Neural cell (in vitro differentiated cells): ENCODE data around the gene MRNIP. TPM values are rescaled to one million over a fixed set of nuclear protein-coding genes. Genes with fewer than 3 reads are reported as not detected.

Source experiments
- H2AFZ ChIP-seq: fragments of 200-600, 300-800 bp; sonication (generic), shearing (Covaris generic); 2 replicates; pipeline ENCODE4 v1.6.0; 2014; ENCODE audit warnings: low read depth, mild to moderate bottlenecking, antibody characterized with exemption, low read length, moderate library complexity
- H3F3A ChIP-seq: fragments of 200-600 bp; shearing (Covaris generic); 2 replicates; pipeline ENCODE4 v1.6.1; 2016; ENCODE audit warnings: mild to moderate bottlenecking, moderate library complexity, mixed read lengths, antibody characterized with exemption, low read length; ENCODE audit not compliant: insufficient read depth, poor library complexity, severe bottlenecking
- H3K27ac ChIP-seq: fragments of 200-600, 300-800 bp; sonication (generic), shearing (Covaris generic); 2 replicates; pipeline ENCODE4 v1.5.1; 2014; ENCODE audit warnings: mild to moderate bottlenecking, low read length, moderate library complexity
- H3K27me3 ChIP-seq: fragments of 300-800, 200-600 bp; sonication (generic), shearing (Covaris generic); 2 replicates; pipeline ENCODE4 v1.6.0; 2014; ENCODE audit warnings: mild to moderate bottlenecking, low read depth, low read length, moderate library complexity; ENCODE audit not compliant: insufficient read depth
- H3K36me3 ChIP-seq: fragments of 300-800, 200-600 bp; sonication (generic), shearing (Covaris generic); 2 replicates; pipeline ENCODE4 v1.5.1; 2014; ENCODE audit warnings: mild to moderate bottlenecking, antibody characterized with exemption, low read length, moderate library complexity; ENCODE audit not compliant: insufficient read depth
- H3K4me2 ChIP-seq: fragments of 300-800, 200-600 bp; sonication (generic), shearing (Covaris generic); 2 replicates; pipeline ENCODE4 v1.6.0; 2014; ENCODE audit warnings: mild to moderate bottlenecking, low read length
- H3K4me3 ChIP-seq: fragments of 300-800, 200-600 bp; sonication (generic), shearing (Covaris generic); 2 replicates; pipeline ENCODE4 v1.5.1; 2014; ENCODE audit warnings: mild to moderate bottlenecking, low read length, moderate library complexity
- H3K79me2 ChIP-seq: fragments of 200-600 bp; shearing (Covaris generic); replicated peaks from 2 replicates; pipeline ENCODE4 v1.6.0; 2014; ENCODE audit warnings: mild to moderate bottlenecking, low read length, moderate library complexity; ENCODE audit not compliant: insufficient read depth
- H3K9ac ChIP-seq: fragments of 300-800, 200-600 bp; sonication (generic), shearing (Covaris generic); 2 replicates; pipeline ENCODE4 v1.6.1; 2016; ENCODE audit warnings: mild to moderate bottlenecking, low read length, mixed read lengths
- H3K9me2 ChIP-seq: fragments of 200-600 bp; shearing (Covaris generic); 2 replicates; pipeline ENCODE4 v1.6.1; 2016; ENCODE audit warnings: mild to moderate bottlenecking, low read length, mixed read lengths; ENCODE audit not compliant: insufficient read depth
- H3K9me3 ChIP-seq: fragments of 200-600, 300-800 bp; sonication (generic), shearing (Covaris generic); 2 replicates; pipeline ENCODE4 v1.6.1; 2016; ENCODE audit warnings: mild to moderate bottlenecking, mixed run types, low read length, moderate library complexity, mixed read lengths
- H4K20me1 ChIP-seq: fragments of 200-600 bp; shearing (Covaris generic); 2 replicates; pipeline ENCODE4 v1.6.1; 2016; ENCODE audit warnings: mild to moderate bottlenecking, mixed run types; ENCODE audit not compliant: insufficient read depth
- EP300 ChIP-seq: fragments of 450-650 bp; conservative IDR thresholded peaks from 2 replicates; pipeline ENCODE4 v1.6.1; 2014; ENCODE audit warnings: antibody characterized with exemption, mild to moderate bottlenecking, moderate library complexity; ENCODE audit not compliant: poor library complexity, severe bottlenecking
- EZH2 ChIP-seq: fragments of 200-600, 300-800 bp; shearing (Covaris generic), sonication (generic); IDR thresholded peaks from 2 replicates; pipeline ENCODE4 v1.6.1; 2014; ENCODE audit warnings: antibody characterized with exemption, low read length, borderline replicate concordance, mild to moderate bottlenecking; ENCODE audit not compliant: insufficient read depth, poor library complexity, severe bottlenecking
- MXI1 ChIP-seq: fragments of 450-650 bp; conservative IDR thresholded peaks from 2 replicates; pipeline ENCODE4 v1.6.1; 2014; ENCODE audit warnings: antibody characterized with exemption, mild to moderate bottlenecking; ENCODE audit not compliant: poor library complexity, severe bottlenecking
- POLR2AphosphoS5 ChIP-seq: IDR thresholded peaks from 2 replicates; pipeline ENCODE4 v1.6.1; 2012
- RAD21 ChIP-seq: fragments of 450-650 bp; conservative IDR thresholded peaks from 2 replicates; pipeline ENCODE4 v1.6.1; 2014; ENCODE audit warnings: antibody characterized with exemption, mild to moderate bottlenecking, moderate library complexity
- SMC3 ChIP-seq: fragments of 450-650 bp; conservative IDR thresholded peaks from 2 replicates; pipeline ENCODE4 v1.6.1; 2014; ENCODE audit warnings: antibody characterized with exemption, mild to moderate bottlenecking, moderate library complexity; ENCODE audit not compliant: poor library complexity
- TAF1 ChIP-seq: IDR thresholded peaks from 2 replicates; pipeline ENCODE4 v1.6.1; 2012; ENCODE audit warnings: low read depth
- polyA plus RNA-seq: library from polyadenylated mRNA; depleted of rRNA; stranded (reverse); fragments of >200 nt; gene quantifications from 2 replicates; pipeline ENCODE4 v1.2.3, GENCODE V29; 2014
- TF ChIP-seq, protein P1 (sequence below): IDR thresholded peaks from 2 replicates; pipeline ENCODE4 v1.6.1; 2012; ENCODE audit warnings: borderline replicate concordance
- TF ChIP-seq, protein P2 (sequence below): fragments of 450-650 bp; IDR thresholded peaks from 2 replicates; pipeline ENCODE4 v1.5.1; 2014; ENCODE audit warnings: antibody characterized with exemption, mild to moderate bottlenecking, moderate library complexity; ENCODE audit not compliant: poor library complexity, severe bottlenecking

The MRNIP gene
- polyA plus RNA-seq, 1 donor from 2014 or later: 121 TPM

DNA sequence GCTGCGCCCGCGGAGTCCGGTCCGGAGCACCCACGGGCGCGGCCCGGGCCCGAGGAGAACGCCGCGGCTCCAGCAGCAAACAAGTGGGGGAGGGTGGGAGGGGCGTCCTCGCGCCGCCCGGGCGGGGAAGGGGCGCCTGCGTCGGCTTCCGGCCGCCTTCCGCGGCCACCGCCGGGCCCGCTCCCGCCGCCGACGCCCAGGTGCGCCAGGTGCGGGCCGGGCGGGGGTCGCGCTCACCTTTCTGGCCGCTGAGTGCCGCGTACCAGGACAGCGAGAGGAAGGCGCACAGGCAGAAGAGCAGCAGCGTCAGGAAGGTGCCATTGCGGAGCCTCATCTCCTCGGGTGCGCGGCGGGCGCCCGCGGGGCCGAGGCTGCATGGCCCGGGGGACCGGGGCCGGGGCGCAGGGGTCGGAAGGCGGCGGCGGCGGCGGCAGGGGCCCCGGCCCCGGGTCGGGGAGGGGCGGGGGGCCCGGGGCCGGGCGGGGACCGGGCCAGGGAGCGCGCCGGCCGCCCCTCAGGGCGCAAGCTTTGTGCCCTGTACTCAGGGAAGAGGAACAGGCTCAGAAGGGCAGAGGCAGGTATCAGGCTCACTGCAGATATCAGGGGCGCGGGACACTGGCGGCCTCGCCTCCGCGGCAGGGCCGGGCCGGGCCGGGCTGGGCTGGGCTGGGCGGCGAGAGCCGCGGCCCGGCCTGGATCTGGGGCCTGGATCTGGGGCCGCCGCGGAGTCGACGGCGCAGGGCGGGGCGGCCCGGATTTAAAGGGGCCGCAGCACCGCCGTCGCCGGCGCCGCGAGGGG lies 52.2 kb downstream of the MRNIP start, which contains the start of gene MGAT4B:
Gene MGAT4B, minus strand, starts transcription at position 617 of the 799 bp plus-strand sequence. Its CDS starts 283 bp downstream, at position 334.
- Histone ChIP-seq H3K9me2 (no peaks in the 10 kb centered on the region), H3K27me3 (no peaks in the 10 kb centered on the region), H4K20me1 (no peaks in the 10 kb centered on the region), H3K79me2 (peaks cover 7% of the 10 kb centered on the region), H3K27ac (peak within 1 kb of the TSS; percentile 61), H3K9ac (peak within 1 kb of the TSS; percentile 85), H3K9me3 (no peaks in the 10 kb centered on the region), H2AFZ (peak within 1 kb of the TSS; percentile 51), H3F3A (no peaks in the 10 kb centered on the region), H3K36me3 (no peaks in the 10 kb centered on the region), H3K4me2 (no peak within 1 kb of the TSS), H3K4me3 (peak within 1 kb of the TSS; percentile 94)
- no peak for TF ChIP-seq EP300
- TF ChIP-seq, protein P1, sequence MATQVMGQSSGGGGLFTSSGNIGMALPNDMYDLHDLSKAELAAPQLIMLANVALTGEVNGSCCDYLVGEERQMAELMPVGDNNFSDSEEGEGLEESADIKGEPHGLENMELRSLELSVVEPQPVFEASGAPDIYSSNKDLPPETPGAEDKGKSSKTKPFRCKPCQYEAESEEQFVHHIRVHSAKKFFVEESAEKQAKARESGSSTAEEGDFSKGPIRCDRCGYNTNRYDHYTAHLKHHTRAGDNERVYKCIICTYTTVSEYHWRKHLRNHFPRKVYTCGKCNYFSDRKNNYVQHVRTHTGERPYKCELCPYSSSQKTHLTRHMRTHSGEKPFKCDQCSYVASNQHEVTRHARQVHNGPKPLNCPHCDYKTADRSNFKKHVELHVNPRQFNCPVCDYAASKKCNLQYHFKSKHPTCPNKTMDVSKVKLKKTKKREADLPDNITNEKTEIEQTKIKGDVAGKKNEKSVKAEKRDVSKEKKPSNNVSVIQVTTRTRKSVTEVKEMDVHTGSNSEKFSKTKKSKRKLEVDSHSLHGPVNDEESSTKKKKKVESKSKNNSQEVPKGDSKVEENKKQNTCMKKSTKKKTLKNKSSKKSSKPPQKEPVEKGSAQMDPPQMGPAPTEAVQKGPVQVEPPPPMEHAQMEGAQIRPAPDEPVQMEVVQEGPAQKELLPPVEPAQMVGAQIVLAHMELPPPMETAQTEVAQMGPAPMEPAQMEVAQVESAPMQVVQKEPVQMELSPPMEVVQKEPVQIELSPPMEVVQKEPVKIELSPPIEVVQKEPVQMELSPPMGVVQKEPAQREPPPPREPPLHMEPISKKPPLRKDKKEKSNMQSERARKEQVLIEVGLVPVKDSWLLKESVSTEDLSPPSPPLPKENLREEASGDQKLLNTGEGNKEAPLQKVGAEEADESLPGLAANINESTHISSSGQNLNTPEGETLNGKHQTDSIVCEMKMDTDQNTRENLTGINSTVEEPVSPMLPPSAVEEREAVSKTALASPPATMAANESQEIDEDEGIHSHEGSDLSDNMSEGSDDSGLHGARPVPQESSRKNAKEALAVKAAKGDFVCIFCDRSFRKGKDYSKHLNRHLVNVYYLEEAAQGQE: no peak
- TF ChIP-seq TAF1: no peak
- TF ChIP-seq MXI1: peak; percentile 1
- no peak for TF ChIP-seq RAD21
- TF ChIP-seq POLR2AphosphoS5: peak; percentile 14
- no peak for TF ChIP-seq EZH2
- no peak for TF ChIP-seq SMC3
- TF ChIP-seq, protein P2, sequence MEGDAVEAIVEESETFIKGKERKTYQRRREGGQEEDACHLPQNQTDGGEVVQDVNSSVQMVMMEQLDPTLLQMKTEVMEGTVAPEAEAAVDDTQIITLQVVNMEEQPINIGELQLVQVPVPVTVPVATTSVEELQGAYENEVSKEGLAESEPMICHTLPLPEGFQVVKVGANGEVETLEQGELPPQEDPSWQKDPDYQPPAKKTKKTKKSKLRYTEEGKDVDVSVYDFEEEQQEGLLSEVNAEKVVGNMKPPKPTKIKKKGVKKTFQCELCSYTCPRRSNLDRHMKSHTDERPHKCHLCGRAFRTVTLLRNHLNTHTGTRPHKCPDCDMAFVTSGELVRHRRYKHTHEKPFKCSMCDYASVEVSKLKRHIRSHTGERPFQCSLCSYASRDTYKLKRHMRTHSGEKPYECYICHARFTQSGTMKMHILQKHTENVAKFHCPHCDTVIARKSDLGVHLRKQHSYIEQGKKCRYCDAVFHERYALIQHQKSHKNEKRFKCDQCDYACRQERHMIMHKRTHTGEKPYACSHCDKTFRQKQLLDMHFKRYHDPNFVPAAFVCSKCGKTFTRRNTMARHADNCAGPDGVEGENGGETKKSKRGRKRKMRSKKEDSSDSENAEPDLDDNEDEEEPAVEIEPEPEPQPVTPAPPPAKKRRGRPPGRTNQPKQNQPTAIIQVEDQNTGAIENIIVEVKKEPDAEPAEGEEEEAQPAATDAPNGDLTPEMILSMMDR: no peak

DNA sequence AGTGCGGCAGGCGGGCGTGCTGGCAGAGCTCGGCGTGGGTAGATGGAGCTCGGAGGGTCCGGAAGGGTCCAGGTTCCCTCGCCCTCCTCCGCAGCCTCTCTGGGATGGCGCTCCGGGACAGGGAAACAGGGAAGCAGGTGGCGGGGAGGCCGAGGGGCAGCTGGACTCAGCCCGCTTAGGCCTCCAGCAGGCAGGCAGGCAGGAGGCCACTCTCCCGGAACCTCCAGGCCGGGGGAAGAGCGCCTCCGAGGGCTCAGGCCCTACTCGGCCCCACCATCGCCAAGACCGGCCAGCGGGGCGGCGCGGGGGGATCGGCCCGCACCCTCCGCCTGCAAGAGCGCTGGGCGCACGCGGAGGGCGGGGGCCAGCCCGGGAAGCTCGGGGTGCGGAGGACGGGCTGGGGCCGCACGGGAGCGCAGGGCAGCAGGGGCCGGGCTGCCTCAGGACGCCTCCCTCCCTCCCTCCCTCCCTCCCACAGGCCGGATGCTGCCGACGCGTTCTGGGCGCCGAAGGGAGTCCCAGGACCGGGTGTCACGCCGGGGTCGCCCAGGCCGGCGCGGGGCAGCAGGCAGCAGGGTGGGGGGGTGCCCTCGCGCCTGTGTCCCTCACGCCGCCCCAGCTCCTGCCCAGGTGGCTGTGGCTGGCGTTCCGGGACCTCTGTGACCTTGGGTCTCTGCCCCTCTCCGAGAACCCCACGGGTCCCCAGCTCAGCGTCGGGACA lies 52.9 kb downstream of the MRNIP start:
- TF ChIP-seq TAF1 (no peak), EZH2 (no peak), RAD21 (no peak), EP300 (no peak), POLR2AphosphoS5 (no peak), MXI1 (peak; percentile 25)
- TF ChIP-seq, protein P2: no peak
- TF ChIP-seq, protein P1: no peak
- Histone ChIP-seq H3K36me3 (no peaks in the 10 kb centered on the region), H3K4me3 (peak overlapping the region; percentile 94), H3K4me2 (peak overlapping the region; percentile 19), H3K9ac (peak overlapping the region; percentile 85), H3K79me2 (peaks cover 7% of the 10 kb centered on the region), H3K9me3 (no peaks in the 10 kb centered on the region), H3K9me2 (no peaks in the 10 kb centered on the region), H3F3A (no peaks in the 10 kb centered on the region), H3K27ac (no peak overlapping the region), H2AFZ (no peak overlapping the region), H3K27me3 (no peaks in the 10 kb centered on the region), H4K20me1 (no peaks in the 10 kb centered on the region)
